ENCODE measurements around the gene ZBTB17. TPM values are rescaled to one million over a fixed set of nuclear protein-coding genes. Genes with fewer than 3 reads are reported as not detected.
A peak's percentile ranks its signal among the peaks of the same experiment; 100 is the strongest.

Gene ZBTB17
- total RNA-seq, 1 experiment from 2014 or later, result 50.3 TPM

- peaks cover 18% of the 10 kb centered on the region for H3K36me3 ChIP-seq (ENCODE audit: insufficient read depth, low read length, poor library complexity, severe bottlenecking)
- no peaks in the 10 kb centered on the region for H3K4me1 ChIP-seq (ENCODE audit: insufficient read depth, low read length, poor library complexity, severe bottlenecking)
- peak overlapping the region; percentile 93 for H3K4me3 ChIP-seq (ENCODE audit: low read depth, low read length, poor library complexity, severe bottlenecking)
- DNase-seq (ENCODE audit: low spot score), result no peak
- TF ChIP-seq CTCF (conservative IDR thresholded peaks at IDR 0.05; ENCODE audit: low read depth, low read length) (no peak), EZH2 (IDR thresholded peaks at IDR 0.05; ENCODE audit: borderline replicate concordance, low read depth, low read length, poor library complexity, severe bottlenecking) (no peak)
- no peaks in the 10 kb centered on the region for H3K9me3 ChIP-seq (ENCODE audit: low read depth, low read length, poor library complexity, severe bottlenecking)
- ChIA-PET CTCF (no interaction called here), POLR2A (ENCODE audit: low non-redundant PET) (no interaction called here)
- intact Hi-C loops (cut with micrococcal nuclease; ENCODE audit: unreplicated experiment), result no loop called here
- peak overlapping the region; percentile 84 for H3K27ac ChIP-seq (ENCODE audit: low read depth, low read length, poor library complexity, severe bottlenecking)
- H3K27me3 ChIP-seq (replicated peaks; ENCODE audit: insufficient read depth, low read depth, low read length, poor library complexity), result no peaks in the 10 kb centered on the region
- TSS peak; percentile 48 for BruUV-seq (replicated peaks)
These were observed 1.0 kb downstream of the ZBTB17 start for GRCh38 chr1:15974855-15975254.

- Histone ChIP-seq H3K27me3 (replicated peaks; ENCODE audit: insufficient read depth, low read depth, low read length, poor library complexity) (no peaks in the 10 kb centered on the region), H3K4me1 (ENCODE audit: insufficient read depth, low read length, poor library complexity, severe bottlenecking) (no peaks in the 10 kb centered on the region), H3K36me3 (ENCODE audit: insufficient read depth, low read length, poor library complexity, severe bottlenecking) (peaks cover 29% of the 10 kb centered on the region), H3K9me3 (ENCODE audit: low read depth, low read length, poor library complexity, severe bottlenecking) (no peaks in the 10 kb centered on the region), H3K4me3 (ENCODE audit: low read depth, low read length, poor library complexity, severe bottlenecking) (no peak overlapping the region), H3K27ac (ENCODE audit: low read depth, low read length, poor library complexity, severe bottlenecking) (no peak overlapping the region)
- no peak for TF ChIP-seq CTCF (conservative IDR thresholded peaks at IDR 0.05; ENCODE audit: low read depth, low read length)
- TF ChIP-seq EZH2 (IDR thresholded peaks at IDR 0.05; ENCODE audit: borderline replicate concordance, low read depth, low read length, poor library complexity, severe bottlenecking), result no peak
- ChIA-PET POLR2A (ENCODE audit: low non-redundant PET) (no interaction called here), CTCF (no interaction called here)
- no peak for DNase-seq (ENCODE audit: low spot score)
- intact Hi-C loops (cut with micrococcal nuclease; ENCODE audit: unreplicated experiment), result no loop called here
- BruUV-seq (replicated peaks), result no TSS peak
These were observed 2.1 kb downstream of the ZBTB17 start for GRCh38 chr1:15973772-15974171.

GRCh38 chr1:15972409-15972808 is 3.5 kb downstream of the ZBTB17 start:
- TF ChIP-seq CTCF (conservative IDR thresholded peaks at IDR 0.05; ENCODE audit: low read depth, low read length) (no peak), EZH2 (IDR thresholded peaks at IDR 0.05; ENCODE audit: borderline replicate concordance, low read depth, low read length, poor library complexity, severe bottlenecking) (no peak)
- DNase-seq (ENCODE audit: low spot score), result no peak
- POLR2A ChIA-PET (ENCODE audit: low non-redundant PET), result no interaction called here
- H3K4me1 ChIP-seq (ENCODE audit: insufficient read depth, low read length, poor library complexity, severe bottlenecking), result no peaks in the 10 kb centered on the region
- peaks cover 33% of the 10 kb centered on the region for H3K36me3 ChIP-seq (ENCODE audit: insufficient read depth, low read length, poor library complexity, severe bottlenecking)
- intact Hi-C loops (cut with micrococcal nuclease; ENCODE audit: unreplicated experiment), result no loop called here
- H3K9me3 ChIP-seq (ENCODE audit: low read depth, low read length, poor library complexity, severe bottlenecking), result no peaks in the 10 kb centered on the region
- H3K27me3 ChIP-seq (replicated peaks; ENCODE audit: insufficient read depth, low read depth, low read length, poor library complexity), result no peaks in the 10 kb centered on the region
- TSS peak; percentile 6 for BruUV-seq (replicated peaks)
- no peak overlapping the region for H3K27ac ChIP-seq (ENCODE audit: low read depth, low read length, poor library complexity, severe bottlenecking)
- H3K4me3 ChIP-seq (ENCODE audit: low read depth, low read length, poor library complexity, severe bottlenecking), result no peak overlapping the region
- CTCF ChIA-PET, result no interaction called here

Data from A673 (cell line).